ENCODE data around the gene DIP2C. TPM values are rescaled to one million over a fixed set of nuclear protein-coding genes. Genes with fewer than 3 reads are reported as not detected.

DIP2C gene
- polyA plus RNA-seq, 1 of the 3 experiments (the other 2 are of a cell fraction): 8.7 TPM

GRCh38 chr10:437698-438490 is 251.6 kb downstream of the DIP2C start:
- Histone ChIP-seq H3K27ac (ENCODE audit: low read depth in 2 of 2, low read length in 1 of 2) (no peak overlapping the region), H3K27me3 (ENCODE audit: insufficient read depth) (no peaks in the 10 kb centered on the region), H3K36me3 (replicated peaks in 1 of 2; ENCODE audit: control insufficient read depth in 1 of 2, insufficient read depth in 2 of 2, low read length in 1 of 2) (peaks cover 0 to 7% of the 10 kb centered on the region in 2 experiments), H3K4me3 (ENCODE audit: low read depth in 2 of 2, low read length in 1 of 2) (no peak overlapping the region), H4K20me1 (ENCODE audit: insufficient read depth) (no peaks in the 10 kb centered on the region), H2AFZ (ENCODE audit: low read depth) (no peak overlapping the region), H3K9ac (no peak overlapping the region), H3K4me2 (no peak overlapping the region), H3K9me3 (no peaks in the 10 kb centered on the region), H3K9me2 (no peaks in the 10 kb centered on the region), H3K4me1 (ENCODE audit: control insufficient read depth in 1 of 2, insufficient read depth in 2 of 2, low read depth in 1 of 2, low read length in 1 of 2) (peaks cover 0 to 11% of the 10 kb centered on the region in 2 experiments; a peak in 2 of 4 replicates), H3F3A (replicated peaks; ENCODE audit: insufficient read depth) (no peaks in the 10 kb centered on the region), H3K79me2 (ENCODE audit: insufficient read depth) (no peaks in the 10 kb centered on the region)
- DNase-seq: no peak
- TF ChIP-seq NRF1 (IDR thresholded peaks at IDR 0.05; ENCODE audit: low read depth, low read length): no peak
- TF ChIP-seq EZH2phosphoT487 (IDR thresholded peaks at IDR 0.05; ENCODE audit: borderline replicate concordance, low read depth): no peak
- no peak for TF ChIP-seq MEF2A (IDR thresholded peaks at IDR 0.05; ENCODE audit: borderline replicate concordance, low read depth)
- no peak for TF ChIP-seq CHD2 (IDR thresholded peaks at IDR 0.05; ENCODE audit: low read length, partially characterized antibody)
- no peak for TF ChIP-seq SMC3 (IDR thresholded peaks at IDR 0.05; ENCODE audit: low read depth, low read length)
- TF ChIP-seq, protein P1, sequence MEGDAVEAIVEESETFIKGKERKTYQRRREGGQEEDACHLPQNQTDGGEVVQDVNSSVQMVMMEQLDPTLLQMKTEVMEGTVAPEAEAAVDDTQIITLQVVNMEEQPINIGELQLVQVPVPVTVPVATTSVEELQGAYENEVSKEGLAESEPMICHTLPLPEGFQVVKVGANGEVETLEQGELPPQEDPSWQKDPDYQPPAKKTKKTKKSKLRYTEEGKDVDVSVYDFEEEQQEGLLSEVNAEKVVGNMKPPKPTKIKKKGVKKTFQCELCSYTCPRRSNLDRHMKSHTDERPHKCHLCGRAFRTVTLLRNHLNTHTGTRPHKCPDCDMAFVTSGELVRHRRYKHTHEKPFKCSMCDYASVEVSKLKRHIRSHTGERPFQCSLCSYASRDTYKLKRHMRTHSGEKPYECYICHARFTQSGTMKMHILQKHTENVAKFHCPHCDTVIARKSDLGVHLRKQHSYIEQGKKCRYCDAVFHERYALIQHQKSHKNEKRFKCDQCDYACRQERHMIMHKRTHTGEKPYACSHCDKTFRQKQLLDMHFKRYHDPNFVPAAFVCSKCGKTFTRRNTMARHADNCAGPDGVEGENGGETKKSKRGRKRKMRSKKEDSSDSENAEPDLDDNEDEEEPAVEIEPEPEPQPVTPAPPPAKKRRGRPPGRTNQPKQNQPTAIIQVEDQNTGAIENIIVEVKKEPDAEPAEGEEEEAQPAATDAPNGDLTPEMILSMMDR (IDR thresholded peaks at IDR 0.05): no peak
- TF ChIP-seq RXRA (IDR thresholded peaks at IDR 0.05; ENCODE audit: borderline replicate concordance, low read depth): no peak
- TF ChIP-seq NFIC (IDR thresholded peaks at IDR 0.05; ENCODE audit: borderline replicate concordance): no peak
- TF ChIP-seq POLR2AphosphoS5 (IDR thresholded peaks at IDR 0.05; ENCODE audit: low read depth, low read length): no peak
- no peak for TF ChIP-seq SIN3A (IDR thresholded peaks at IDR 0.05; ENCODE audit: borderline replicate concordance, low read depth, low read length)
- WGBS (ENCODE audit: low lambda C conversion rate): 91% methylated on average over 3 of the region's 3 CpGs
- CTCF ChIA-PET: interaction anchor here (1.5 kb wide), 1 partner anchor 16 kb away, joined by 4 read pairs; no protein-coding TSS in a partner anchor
- POLR2A ChIA-PET: no interaction called here

- POLR2A ChIA-PET: no interaction called here
- H3K9me3 ChIP-seq: no peaks in the 10 kb centered on the region
- no peaks in the 10 kb centered on the region for H3F3A ChIP-seq (replicated peaks; ENCODE audit: insufficient read depth)
- H3K27me3 ChIP-seq (ENCODE audit: insufficient read depth): no peaks in the 10 kb centered on the region
- CTCF ChIA-PET: interaction anchor here (1.2 to 1.5 kb wide), 2 partner anchors 17 to 37 kb away, joined by 3 to 4 read pairs; no protein-coding TSS in a partner anchor
- no peak overlapping the region for H2AFZ ChIP-seq (ENCODE audit: low read depth)
- no peak overlapping the region for H3K9ac ChIP-seq
- TF ChIP-seq YY1 (IDR thresholded peaks at IDR 0.05; ENCODE audit: low read depth): no peak
- no peak overlapping the region for H3K4me2 ChIP-seq
- peaks cover 0 to 13% of the 10 kb centered on the region in 2 experiments for H3K36me3 ChIP-seq (replicated peaks in 1 of 2; ENCODE audit: control insufficient read depth in 1 of 2, insufficient read depth in 2 of 2, low read length in 1 of 2)
- H3K9me2 ChIP-seq: no peaks in the 10 kb centered on the region
- 88% methylated on average over 12 of the region's 17 CpGs for WGBS (ENCODE audit: low lambda C conversion rate)
- H3K79me2 ChIP-seq (ENCODE audit: insufficient read depth): no peaks in the 10 kb centered on the region
- H3K4me3 ChIP-seq (ENCODE audit: low read depth in 2 of 2, low read length in 1 of 2): no peak overlapping the region
- peaks cover 0 to 7% of the 10 kb centered on the region in 2 experiments; a peak in 1 of 4 replicates for H3K4me1 ChIP-seq (ENCODE audit: control insufficient read depth in 1 of 2, insufficient read depth in 2 of 2, low read depth in 1 of 2, low read length in 1 of 2)
- H4K20me1 ChIP-seq (ENCODE audit: insufficient read depth): no peaks in the 10 kb centered on the region
- no peak for DNase-seq
- no peak overlapping the region for H3K27ac ChIP-seq (ENCODE audit: low read depth in 2 of 2, low read length in 1 of 2)
Measured at GRCh38 chr10:436911-437665, 252.4 kb downstream of the DIP2C start.
